Astrocyte (in vitro differentiated cells and primary cell): ENCODE data around the gene SAMHD1. TPM values are rescaled to one million over a fixed set of nuclear protein-coding genes. Genes with fewer than 3 reads are reported as not detected.
"Not testable (repeated sequence)": the region's sequence is repeated elsewhere in the genome, so short reads cannot be mapped to it uniquely, and the experiment has no call there.

Experiments used
- DNase-seq: peaks from one replicate; pipeline ENCODE4 v3.0.0-alpha.2; 2010; ENCODE audit warnings: low read depth
- FAIRE-seq: peaks from 2 replicates; lab custom pipeline; 2011; peaks lifted over from hg19 to GRCh38; lab: Jason Lieb, UNC
- H2AFZ ChIP-seq: 2 replicates; pipeline ENCODE4 v1.6.0; 2012; ENCODE audit warnings: low read depth, low read length, inconsistent platforms
- H3K27ac ChIP-seq: 2 replicates; pipeline ENCODE4 v1.5.1; 2011; ENCODE audit warnings: low read depth, low read length, inconsistent platforms
- H3K27me3 ChIP-seq: 2 replicates; pipeline ENCODE4 v1.6.0; 2011; ENCODE audit warnings: low read length, inconsistent platforms; ENCODE audit not compliant: insufficient read depth
- H3K36me3 ChIP-seq: 2 replicates; pipeline ENCODE4 v1.5.1; 2011; ENCODE audit warnings: low read length, inconsistent platforms; ENCODE audit not compliant: insufficient read depth
- H3K4me1 ChIP-seq: 2 replicates; pipeline ENCODE4 v1.5.1; 2011; ENCODE audit warnings: low read length, inconsistent platforms; ENCODE audit not compliant: insufficient read depth
- H3K4me2 ChIP-seq: 2 replicates; pipeline ENCODE4 v1.6.0; 2012; ENCODE audit warnings: low read length, inconsistent platforms
- H3K4me3 ChIP-seq: 2 replicates; pipeline ENCODE4 v1.5.1; 2011; ENCODE audit warnings: low read depth, mild to moderate bottlenecking, low read length, inconsistent platforms; ENCODE audit not compliant: insufficient read depth
- H3K79me2 ChIP-seq: 2 replicates; pipeline ENCODE4 v1.6.0; 2012; ENCODE audit warnings: mild to moderate bottlenecking, low read length, inconsistent platforms; ENCODE audit not compliant: insufficient read depth
- H3K9ac ChIP-seq: 2 replicates; pipeline ENCODE4 v1.6.0; 2012; ENCODE audit warnings: mild to moderate bottlenecking, low read length, inconsistent platforms
- H3K9me3 ChIP-seq: 2 replicates; pipeline ENCODE4 v1.5.1; 2012; ENCODE audit warnings: low read depth, mild to moderate bottlenecking, low read length, inconsistent platforms; ENCODE audit not compliant: insufficient read depth
- H4K20me1 ChIP-seq: 2 replicates; pipeline ENCODE4 v1.6.0; 2012; ENCODE audit warnings: low read length, inconsistent platforms; ENCODE audit not compliant: insufficient read depth
- H3K27ac Mint-ChIP-seq: one replicate; pipeline ENCODE4 v1.8.0; 2021; ENCODE audit warnings: mild to moderate bottlenecking, mixed read lengths; ENCODE audit not compliant: unreplicated experiment
- H3K27me3 Mint-ChIP-seq: one replicate; pipeline ENCODE4 v1.8.0; 2021; ENCODE audit warnings: low read depth, mixed read lengths; ENCODE audit not compliant: unreplicated experiment
- H3K36me3 Mint-ChIP-seq: one replicate; pipeline ENCODE4 v1.8.0; 2021; ENCODE audit warnings: low read depth, mixed read lengths; ENCODE audit not compliant: unreplicated experiment
- H3K4me1 Mint-ChIP-seq: one replicate; pipeline ENCODE4 v1.8.0; 2021; ENCODE audit warnings: low read depth, mixed read lengths; ENCODE audit not compliant: unreplicated experiment
- H3K4me3 Mint-ChIP-seq: one replicate; pipeline ENCODE4 v1.8.0; 2021; ENCODE audit warnings: mild to moderate bottlenecking, moderate library complexity, mixed read lengths; ENCODE audit not compliant: unreplicated experiment
- H3K9me3 Mint-ChIP-seq: one replicate; pipeline ENCODE4 v1.8.0; 2021; ENCODE audit warnings: mild to moderate bottlenecking, mixed read lengths; ENCODE audit not compliant: unreplicated experiment
- EZH2 ChIP-seq: IDR thresholded peaks from 2 replicates; pipeline ENCODE4 v1.6.1; 2012; ENCODE audit warnings: mild to moderate bottlenecking, low read length, inconsistent platforms; ENCODE audit not compliant: insufficient read depth
- total RNA-seq: library from RNA; stranded (reverse); gene quantifications from 2 replicates; pipeline ENCODE4 v1.2.1, GENCODE V29; 2021
- TF ChIP-seq, protein P1 (sequence below): IDR thresholded peaks from 2 replicates; pipeline ENCODE4 v1.5.1; 2011; ENCODE audit warnings: low read depth, mild to moderate bottlenecking, inconsistent platforms, low read length, moderate library complexity; ENCODE audit not compliant: insufficient read depth

SAMHD1 gene
- total RNA-seq, 1 donor from 2014 or later = 99.7 TPM

DNA sequence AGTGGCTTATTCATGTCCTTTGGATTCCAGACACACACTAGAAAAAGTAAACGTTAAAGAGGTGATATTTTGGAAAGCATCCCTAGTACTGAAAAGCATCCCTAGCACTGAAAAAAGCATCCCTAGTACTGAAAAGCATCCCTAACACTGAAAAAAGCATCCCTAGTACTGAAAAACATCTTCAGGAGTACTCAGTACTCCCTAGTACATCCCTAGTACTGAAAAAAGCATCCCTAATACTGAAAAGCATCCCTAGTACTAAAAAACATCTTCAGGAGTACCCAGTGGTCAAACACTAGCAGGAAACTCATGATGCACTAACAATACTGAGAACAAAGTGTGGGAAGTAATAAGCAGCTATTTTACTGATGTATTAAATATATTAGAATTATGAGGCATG is 45.6 kb upstream of the SAMHD1 start:
- H3K27ac Mint-ChIP-seq = no peak overlapping the region
- Histone ChIP-seq H3K4me2 (no peak overlapping the region), H3K27ac (no peak overlapping the region), H3K9me3 (no peaks in the 10 kb centered on the region), H3K9ac (no peak overlapping the region), H3K79me2 (no peaks in the 10 kb centered on the region), H3K27me3 (no peaks in the 10 kb centered on the region), H3K4me3 (no peak overlapping the region), H3K36me3 (no peaks in the 10 kb centered on the region), H4K20me1 (no peaks in the 10 kb centered on the region), H3K4me1 (no peaks in the 10 kb centered on the region), H2AFZ (no peak overlapping the region)
- H3K36me3 Mint-ChIP-seq = no peaks in the 10 kb centered on the region
- H3K4me1 Mint-ChIP-seq = no peaks in the 10 kb centered on the region
- no peaks in the 10 kb centered on the region for H3K27me3 Mint-ChIP-seq
- H3K4me3 Mint-ChIP-seq = no peak overlapping the region
- FAIRE-seq (no peak), DNase-seq (no peak)
- H3K9me3 Mint-ChIP-seq = peaks cover 14% of the 10 kb centered on the region
- TF ChIP-seq, protein P1, sequence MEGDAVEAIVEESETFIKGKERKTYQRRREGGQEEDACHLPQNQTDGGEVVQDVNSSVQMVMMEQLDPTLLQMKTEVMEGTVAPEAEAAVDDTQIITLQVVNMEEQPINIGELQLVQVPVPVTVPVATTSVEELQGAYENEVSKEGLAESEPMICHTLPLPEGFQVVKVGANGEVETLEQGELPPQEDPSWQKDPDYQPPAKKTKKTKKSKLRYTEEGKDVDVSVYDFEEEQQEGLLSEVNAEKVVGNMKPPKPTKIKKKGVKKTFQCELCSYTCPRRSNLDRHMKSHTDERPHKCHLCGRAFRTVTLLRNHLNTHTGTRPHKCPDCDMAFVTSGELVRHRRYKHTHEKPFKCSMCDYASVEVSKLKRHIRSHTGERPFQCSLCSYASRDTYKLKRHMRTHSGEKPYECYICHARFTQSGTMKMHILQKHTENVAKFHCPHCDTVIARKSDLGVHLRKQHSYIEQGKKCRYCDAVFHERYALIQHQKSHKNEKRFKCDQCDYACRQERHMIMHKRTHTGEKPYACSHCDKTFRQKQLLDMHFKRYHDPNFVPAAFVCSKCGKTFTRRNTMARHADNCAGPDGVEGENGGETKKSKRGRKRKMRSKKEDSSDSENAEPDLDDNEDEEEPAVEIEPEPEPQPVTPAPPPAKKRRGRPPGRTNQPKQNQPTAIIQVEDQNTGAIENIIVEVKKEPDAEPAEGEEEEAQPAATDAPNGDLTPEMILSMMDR = no peak
- no peak for TF ChIP-seq EZH2

DNA sequence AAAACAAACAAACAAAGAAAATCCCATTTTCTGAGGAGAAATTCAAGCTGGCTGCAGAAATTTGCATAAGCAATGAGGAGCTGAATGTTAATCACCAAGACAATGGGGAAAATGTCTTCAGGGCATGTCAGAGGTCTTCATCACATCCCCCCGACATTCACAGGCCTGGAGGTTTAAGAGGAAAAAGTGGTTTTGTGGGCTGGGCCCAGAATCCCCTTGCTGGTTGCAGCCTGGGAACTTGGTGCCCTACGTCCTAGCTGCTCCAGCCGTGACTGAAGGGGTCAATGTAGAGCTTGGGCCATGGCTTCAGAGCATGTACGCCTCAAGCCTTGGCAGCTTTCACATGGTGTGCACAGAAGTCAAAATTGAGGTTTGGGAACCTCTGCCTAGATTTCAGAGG is 42.7 kb upstream of the SAMHD1 start:
- not testable (repeated sequence) for H3K36me3 Mint-ChIP-seq, H2AFZ ChIP-seq

DNA sequence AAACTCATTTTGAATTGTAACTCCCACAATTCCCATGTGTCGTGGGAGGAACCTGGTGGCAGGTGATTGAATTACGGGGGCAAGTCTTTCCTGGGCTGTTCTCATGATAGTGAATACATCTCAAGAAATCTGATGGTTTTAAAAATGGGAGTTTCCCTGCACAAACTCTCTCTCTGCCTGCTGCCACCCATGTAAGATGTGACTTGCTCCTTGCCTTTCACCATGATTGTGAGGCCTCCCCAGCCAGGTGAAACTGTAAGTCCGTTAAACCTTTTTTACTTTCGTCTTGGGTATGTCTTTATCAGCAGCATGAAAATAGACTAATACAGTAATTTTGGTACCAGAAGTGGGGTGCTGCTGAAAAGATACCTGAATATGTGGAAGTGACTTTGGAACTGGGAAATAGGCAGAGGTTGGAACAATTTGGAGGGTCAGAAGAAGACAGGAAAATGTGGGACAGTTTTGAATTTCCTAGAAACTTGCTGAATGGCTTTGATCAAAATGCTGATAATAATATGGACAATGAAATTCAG is 41.4 kb upstream of the SAMHD1 start:
- Histone ChIP-seq H3K79me2 (no peaks in the 10 kb centered on the region), H4K20me1 (no peaks in the 10 kb centered on the region), H3K4me2 (no peak overlapping the region), H3K4me3 (no peak overlapping the region), H3K4me1 (no peaks in the 10 kb centered on the region), H2AFZ (no peak overlapping the region), H3K9me3 (no peaks in the 10 kb centered on the region), H3K36me3 (no peaks in the 10 kb centered on the region), H3K27me3 (no peaks in the 10 kb centered on the region), H3K27ac (no peak overlapping the region), H3K9ac (no peak overlapping the region)
- no peaks in the 10 kb centered on the region for H3K36me3 Mint-ChIP-seq
- H3K4me3 Mint-ChIP-seq = no peak overlapping the region
- no peaks in the 10 kb centered on the region for H3K27me3 Mint-ChIP-seq
- TF ChIP-seq, protein P1 = no peak
- TF ChIP-seq EZH2 = no peak
- FAIRE-seq (no peak), DNase-seq (no peak)
- H3K9me3 Mint-ChIP-seq = peaks cover 15% of the 10 kb centered on the region
- H3K4me1 Mint-ChIP-seq = no peaks in the 10 kb centered on the region
- H3K27ac Mint-ChIP-seq = no peak overlapping the region

More for the DNA sequence above, 42.7 kb upstream of the SAMHD1 start:
- H3K36me3 ChIP-seq, H3K27ac Mint-ChIP-seq, H3K4me2 ChIP-seq, H3K4me1 Mint-ChIP-seq, H3K4me3 Mint-ChIP-seq, DNase-seq, H3K9me3 ChIP-seq, H3K27me3 ChIP-seq, H3K79me2 ChIP-seq, H4K20me1 ChIP-seq, H3K9ac ChIP-seq, H3K4me3 ChIP-seq, H3K4me1 ChIP-seq, FAIRE-seq, H3K27ac ChIP-seq, H3K27me3 Mint-ChIP-seq: not testable (repeated sequence)
- peaks cover 14% of the 10 kb centered on the region for H3K9me3 Mint-ChIP-seq
